HepG2 (cell line): ENCODE data around the gene PDLIM5. TPM values are rescaled to one million over a fixed set of nuclear protein-coding genes. Genes with fewer than 3 reads are reported as not detected.

Source experiments
- AGO2 ChIP-seq: fragments of 200-400 bp; formaldehyde crosslinking; optimal IDR thresholded peaks from 2 replicates; pipeline ENCODE3; 2017; ENCODE audit warnings: mild to moderate bottlenecking, low read depth, low read length, moderate library complexity
- ASH2L ChIP-seq: fragments of 300-600, 200-600 bp; sonication (generic); IDR thresholded peaks from 2 replicates; pipeline ENCODE4 v1.7.0; 2017; ENCODE audit warnings: low read depth, mild to moderate bottlenecking, moderate library complexity, mixed read lengths, low read length; ENCODE audit not compliant: insufficient read length
- CREB1 ChIP-seq, 2 experiments: fragments of 450-650 bp in 1 of 2; IDR thresholded peaks; 2 replicates each; pipeline ENCODE4 v1.6.1; 2016 to 2017; ENCODE audit warnings: control low read depth in 1 of 2, mild to moderate bottlenecking in 1 of 2, missing compliant biosample characterization in 1 of 2, missing genetic modification characterization in 1 of 2
- FOXO4 ChIP-seq: sonication (generic); formaldehyde crosslinking; conservative IDR thresholded peaks from 2 replicates; pipeline ENCODE4 v1.8.1; 2023; ENCODE audit warnings: missing genetic modification reagents
- KDM1A ChIP-seq: IDR thresholded peaks from 2 replicates; pipeline ENCODE4 v1.6.1; 2016; ENCODE audit warnings: missing compliant biosample characterization
- PAF1 ChIP-seq: IDR thresholded peaks from 2 replicates; pipeline ENCODE4 v1.6.1; 2016; ENCODE audit warnings: missing genetic modification reagents, missing compliant biosample characterization
- REPIN1 ChIP-seq: sonication (generic); formaldehyde crosslinking; IDR thresholded peaks from 2 replicates; pipeline ENCODE4 v1.8.0; 2022; ENCODE audit warnings: missing genetic modification reagents, low read depth, mild to moderate bottlenecking, borderline replicate concordance
- SNAPC2 ChIP-seq: sonication (generic); formaldehyde crosslinking; IDR thresholded peaks from 2 replicates; pipeline ENCODE4 v1.8.1; 2022; ENCODE audit warnings: mild to moderate bottlenecking, missing genetic modification reagents
- SRY ChIP-seq: sonication (generic); formaldehyde crosslinking; IDR thresholded peaks from 2 replicates; pipeline ENCODE4 v1.8.0; 2022; ENCODE audit warnings: mild to moderate bottlenecking, missing genetic modification reagents
- STAT5B ChIP-seq: sonication (generic); formaldehyde crosslinking; IDR thresholded peaks from 2 replicates; pipeline ENCODE4 v1.4.0; 2020; ENCODE audit warnings: missing genetic modification reagents
- TAF15 ChIP-seq: fragments of 200-400 bp; formaldehyde crosslinking; IDR thresholded peaks from one replicate; pipeline ENCODE4 v1.6.1; 2018; ENCODE audit warnings: mild to moderate bottlenecking, low read depth, low read length; ENCODE audit not compliant: poor library complexity, severe bottlenecking
- TFDP1 ChIP-seq: IDR thresholded peaks from 2 replicates; pipeline ENCODE4 v1.6.1; 2016; ENCODE audit warnings: missing compliant biosample characterization, missing genetic modification reagents, borderline replicate concordance
- TSC22D2 ChIP-seq: sonication (generic); formaldehyde crosslinking; IDR thresholded peaks from 2 replicates; pipeline ENCODE4 v1.5.1; 2020; ENCODE audit warnings: missing genetic modification reagents, mild to moderate bottlenecking, borderline replicate concordance
- YY1 ChIP-seq: IDR thresholded peaks from 2 replicates; pipeline ENCODE4 v1.6.1; 2011; ENCODE audit warnings: low read length, low read depth, moderate library complexity, mild to moderate bottlenecking; ENCODE audit not compliant: insufficient read depth, insufficient replicate concordance
- ZMYM3 ChIP-seq: sonication (generic); formaldehyde crosslinking; IDR thresholded peaks from 2 replicates; pipeline ENCODE4 v1.5.1; 2020; ENCODE audit warnings: mild to moderate bottlenecking, missing genetic modification reagents
- ZNF121 ChIP-seq: sonication (generic); formaldehyde crosslinking; IDR thresholded peaks from 2 replicates; pipeline ENCODE4 v1.5.0; 2020; ENCODE audit warnings: mild to moderate bottlenecking, missing genetic modification reagents
- ZNF580 ChIP-seq: IDR thresholded peaks from 2 replicates; pipeline ENCODE4 v1.6.1; 2016; ENCODE audit warnings: low read depth, borderline replicate concordance
- ZNF616 ChIP-seq: sonication (generic); formaldehyde crosslinking; IDR thresholded peaks from 2 replicates; pipeline ENCODE4 v1.5.0; 2020; ENCODE audit warnings: low read depth, mild to moderate bottlenecking, missing genetic modification reagents
- ZNF703 ChIP-seq: sonication (generic); formaldehyde crosslinking; IDR thresholded peaks from 2 replicates; pipeline ENCODE4 v1.5.1; 2020; ENCODE audit warnings: missing genetic modification reagents, mild to moderate bottlenecking, moderate library complexity, borderline replicate concordance
- ZNF709 ChIP-seq: sonication (generic); formaldehyde crosslinking; IDR thresholded peaks from 2 replicates; pipeline ENCODE4 v1.5.0; 2020; ENCODE audit warnings: mild to moderate bottlenecking, missing genetic modification reagents
- ZNF710 ChIP-seq: sonication (generic); formaldehyde crosslinking; IDR thresholded peaks from 2 replicates; pipeline ENCODE4 v1.5.0; 2020; ENCODE audit warnings: mild to moderate bottlenecking, missing genetic modification reagents, borderline replicate concordance
- ZNF747 ChIP-seq: sonication (generic); formaldehyde crosslinking; IDR thresholded peaks from 2 replicates; pipeline ENCODE4 v1.8.1; 2023; ENCODE audit warnings: missing genetic modification reagents, mild to moderate bottlenecking, borderline replicate concordance
- ZNF772 ChIP-seq: sonication (generic); formaldehyde crosslinking; IDR thresholded peaks from 2 replicates; pipeline ENCODE4 v1.5.0; 2020; ENCODE audit warnings: mild to moderate bottlenecking, missing genetic modification reagents
- ZSCAN29 ChIP-seq: sonication (generic); formaldehyde crosslinking; conservative IDR thresholded peaks from 2 replicates; pipeline ENCODE4 v1.4.0; 2020; ENCODE audit warnings: mild to moderate bottlenecking, missing genetic modification reagents
- polyA plus RNA-seq, 8 experiments: library from polyadenylated mRNA; depleted of rRNA in 3 of 8; stranded (reverse) in 7 of 8; unstranded in 1 of 8; fragments of >200 nt; fragmentation: Illumina TruSeq in 4 of 8; extraction: Trizol in 4 of 8; gene quantifications; 2 replicates each; pipeline versions ENCODE4 v1.2.1 to v1.2.3, GENCODE V29; 2011 to 2016; ENCODE audit warnings: low read depth in 4 of 8, missing spikeins in 1 of 8, mixed read lengths in 1 of 8; ENCODE audit not compliant: insufficient read depth in 1 of 8
- total RNA-seq, 5 experiments: library from RNA; depleted of rRNA; stranded (reverse); fragments of >200 nt; fragmentation: Illumina TruSeq; extraction: Trizol; gene quantifications; 2 replicates each; pipeline ENCODE4 v1.2.3, GENCODE V29; 2016; ENCODE audit warnings: low read depth in 1 of 5

The PDLIM5 gene
- total and polyA plus RNA-seq, 2 of the 13 experiments (the other 11 are each of a cell fraction or from before 2014, with no cell fraction given), result 52.8 to 119 TPM

- no peak for TF ChIP-seq FOXO4
- no peak for TF ChIP-seq TAF15
- TF ChIP-seq ZNF580 (CRISPR knock-in tag), result no peak
- no peak for TF ChIP-seq AGO2
- TF ChIP-seq YY1, result no peak
- no peak for TF ChIP-seq REPIN1 (CRISPR knock-in tag)
- no peak for TF ChIP-seq ZSCAN29 (CRISPR knock-in tag)
- no peak for TF ChIP-seq PAF1
- no peak for TF ChIP-seq KDM1A
- no peak for TF ChIP-seq STAT5B (CRISPR knock-in tag)
- no peak for TF ChIP-seq ZMYM3 (CRISPR knock-in tag)
- TF ChIP-seq TSC22D2 (CRISPR knock-in tag), result no peak
- TF ChIP-seq ZNF121 (CRISPR knock-in tag), result no peak
- no peak for TF ChIP-seq ZNF703 (CRISPR knock-in tag)
- TF ChIP-seq ZNF772 (CRISPR knock-in tag), result 0 out of 2 replicates have a peak, but pooled peaks have one; percentile 10
- TF ChIP-seq ZNF616, result no peak
- TF ChIP-seq ZNF747 (CRISPR knock-in tag), result no peak; the same call in 1 of the 2 replicates
- peak; percentile 41; the same call in 1 of the 2 replicates for TF ChIP-seq TFDP1 (CRISPR knock-in tag)
- no peak for TF ChIP-seq SRY
- TF ChIP-seq ZNF709 (CRISPR knock-in tag), result no peak
- no peak for TF ChIP-seq SNAPC2 (CRISPR knock-in tag)
- TF ChIP-seq ZNF710 (CRISPR knock-in tag), result no peak
- TF ChIP-seq CREB1 (IDR thresholded peaks at IDR 0.05), result no peak
- no peak for TF ChIP-seq CREB1 (CRISPR knock-in tag; IDR thresholded peaks at IDR 0.05)
- TF ChIP-seq ASH2L, result no peak
Measured at GRCh38 chr4:94452476-94453371, 982 bp downstream of the PDLIM5 start (continued).
